GOT3 (cell line): ENCODE data around the gene EXOC6B.

Experiments
- DNase-seq: peaks from one replicate; lab custom pipeline; 2025; ENCODE audit warnings: mixed read lengths; lab: John Stamatoyannopoulos, UW

Gene EXOC6B

GRCh38 chr2:72159211-72159993, 666.4 kb downstream of the EXOC6B start:
- no peak for DNase-seq

GRCh38 chr2:72157871-72158771, 667.7 kb downstream of the EXOC6B start:
- no peak for DNase-seq

- no peak for DNase-seq
Observed at GRCh38 chr2:72156872-72157271, 669.0 kb downstream of the EXOC6B start.

GRCh38 chr2:72155737-72156136, 670.1 kb downstream of the EXOC6B start:
- no peak for DNase-seq

GRCh38 chr2:72155151-72155550, 670.7 kb downstream of the EXOC6B start:
- no peak for DNase-seq

GRCh38 chr2:72154386-72154975, 671.4 kb downstream of the EXOC6B start:
- no peak for DNase-seq

- no peak for DNase-seq
Observed at GRCh38 chr2:72153924-72154323, 671.9 kb downstream of the EXOC6B start.

- no peak for DNase-seq
Observed at GRCh38 chr2:72153026-72153791, 672.6 kb downstream of the EXOC6B start.

GRCh38 chr2:72150861-72151356, 674.9 kb downstream of the EXOC6B start:
- DNase-seq, result no peak

GRCh38 chr2:72150157-72150860, 675.5 kb downstream of the EXOC6B start:
- peak; percentile 52 for DNase-seq

- no peak for DNase-seq
Observed at GRCh38 chr2:72149556-72150156, 676.2 kb downstream of the EXOC6B start.

GRCh38 chr2:72148837-72149555, 676.8 kb downstream of the EXOC6B start:
- DNase-seq, result no peak

GRCh38 chr2:72148003-72148836, 677.6 kb downstream of the EXOC6B start:
- no peak for DNase-seq

GRCh38 chr2:72147303-72147971, 678.4 kb downstream of the EXOC6B start, which contains the start of gene CYP26B1:
Gene CYP26B1, minus strand, starts transcription at chr2:72147862. Its CDS starts 28 bp downstream, at chr2:72147834.
- DNase-seq, result no peak

- DNase-seq, result no peak
Observed at GRCh38 chr2:72146347-72147302, 679.2 kb downstream of the EXOC6B start.

- DNase-seq, result no peak
Observed at GRCh38 chr2:72145658-72146329, 680.0 kb downstream of the EXOC6B start.

- no peak for DNase-seq
Observed at GRCh38 chr2:72145289-72145657, 680.6 kb downstream of the EXOC6B start.
